Activated CD8-positive, alpha-beta memory T cell treated with anti-CD3 and anti-CD28 coated beads, Interleukin-2, amount 50 U/mL, for 1 hour (primary cell): Measurements from ENCODE around the gene LINC00237.

Experiments
- DNase-seq: peaks from one replicate; pipeline ENCODE4 v3.0.0-alpha.2; 2020; ENCODE audit errors: extremely low read depth

LINC00237 gene

GRCh38 chr20:21096321-21097043 lies 9.7 kb downstream of the LINC00237 start:
- no peak for DNase-seq

- no peak for DNase-seq
Measured at GRCh38 chr20:21092806-21093205, 13.4 kb downstream of the LINC00237 start.

- no peak for DNase-seq
Measured at GRCh38 chr20:21090721-21091120, 15.4 kb downstream of the LINC00237 start.

- DNase-seq: no peak
Measured at GRCh38 chr20:21090111-21090618, 16.0 kb downstream of the LINC00237 start.

- no peak for DNase-seq
Measured at GRCh38 chr20:21089391-21089790, 16.8 kb downstream of the LINC00237 start.

- DNase-seq: no peak
Measured at GRCh38 chr20:21087862-21088540, 18.2 kb downstream of the LINC00237 start.

GRCh38 chr20:21083825-21084325 lies 22.3 kb downstream of the LINC00237 start:
- DNase-seq: no peak

GRCh38 chr20:21082584-21082983 lies 23.6 kb downstream of the LINC00237 start:
- DNase-seq: no peak

- no peak for DNase-seq
Measured at GRCh38 chr20:21077809-21078345, 28.3 kb downstream of the LINC00237 start.

- DNase-seq: no peak
Measured at GRCh38 chr20:21076073-21076472, 30.1 kb downstream of the LINC00237 start.

GRCh38 chr20:21075471-21075870 lies 30.7 kb downstream of the LINC00237 start:
- DNase-seq: no peak

- DNase-seq: no peak
Measured at GRCh38 chr20:21074605-21075336, 31.4 kb downstream of the LINC00237 start.

- no peak for DNase-seq
Measured at GRCh38 chr20:21067255-21067654, 38.9 kb downstream of the LINC00237 start.

- no peak for DNase-seq
Measured at GRCh38 chr20:21064924-21065323, 41.2 kb downstream of the LINC00237 start.

GRCh38 chr20:21063276-21063675 lies 42.9 kb downstream of the LINC00237 start:
- DNase-seq: no peak

GRCh38 chr20:21053002-21053762 lies 53.0 kb downstream of the LINC00237 start:
- DNase-seq: no peak

- no peak for DNase-seq
Measured at GRCh38 chr20:21052686-21053001, 53.5 kb downstream of the LINC00237 start.

- no peak for DNase-seq
Measured at GRCh38 chr20:21052241-21052640, 53.9 kb downstream of the LINC00237 start.

- no peak for DNase-seq
Measured at GRCh38 chr20:21050710-21051109, 55.4 kb downstream of the LINC00237 start.

GRCh38 chr20:21049305-21049828 lies 56.8 kb downstream of the LINC00237 start:
- no peak for DNase-seq

- DNase-seq: no peak
Measured at GRCh38 chr20:21048841-21049273, 57.3 kb downstream of the LINC00237 start.
